H9 (cell line): ENCODE measurements around the gene CAVIN1. TPM values are rescaled to one million over a fixed set of nuclear protein-coding genes. Genes with fewer than 3 reads are reported as not detected.

Experiments
- DNase-seq: peaks from one replicate; pipeline ENCODE4 v3.0.0-alpha.2; 2017
- H2AFZ ChIP-seq: one replicate; pipeline ENCODE4 v1.6.1; 2013; ENCODE audit warnings: mild to moderate bottlenecking, low read length, control low read depth, moderate library complexity
- H2AK5ac ChIP-seq: 2 replicates; pipeline ENCODE4 v1.6.1; 2013; ENCODE audit warnings: low read length, control low read depth, mixed read lengths; ENCODE audit not compliant: insufficient read length
- H2BK120ac ChIP-seq: one replicate; pipeline ENCODE4 v1.6.1; 2013; ENCODE audit warnings: low read depth, mild to moderate bottlenecking, low read length, control low read depth, inconsistent platforms; ENCODE audit not compliant: poor library complexity, severe bottlenecking
- H2BK12ac ChIP-seq: 2 replicates; pipeline ENCODE4 v1.6.1; 2013; ENCODE audit warnings: low read length, control low read depth, mixed read lengths, low read depth; ENCODE audit not compliant: insufficient read length
- H2BK15ac ChIP-seq: 2 replicates; pipeline ENCODE4 v1.6.1; 2013; ENCODE audit warnings: low read depth, low read length, control low read depth
- H2BK20ac ChIP-seq: one replicate; pipeline ENCODE4 v1.6.1; 2013; ENCODE audit warnings: low read depth, mild to moderate bottlenecking, low read length, control low read depth, inconsistent platforms; ENCODE audit not compliant: poor library complexity, severe bottlenecking
- H2BK5ac ChIP-seq: 2 replicates; pipeline ENCODE4 v1.6.1; 2013; ENCODE audit warnings: low read length, control low read depth, mixed read lengths; ENCODE audit not compliant: insufficient read length
- H3K14ac ChIP-seq: 2 replicates; pipeline ENCODE4 v1.6.1; 2013; ENCODE audit warnings: low read length, control low read depth; ENCODE audit not compliant: insufficient read depth
- H3K18ac ChIP-seq: 2 replicates; pipeline ENCODE4 v1.6.1; 2013; ENCODE audit warnings: low read depth, mild to moderate bottlenecking, mixed read lengths, low read length, control low read depth; ENCODE audit not compliant: insufficient read length
- H3K23ac ChIP-seq: 2 replicates; pipeline ENCODE4 v1.6.1; 2013; ENCODE audit warnings: low read length, control low read depth, mixed read lengths, low read depth; ENCODE audit not compliant: insufficient read length
- H3K23me2 ChIP-seq: 2 replicates; pipeline ENCODE4 v1.6.1; 2013; ENCODE audit warnings: low read depth, mild to moderate bottlenecking, mixed read lengths, low read length, control low read depth; ENCODE audit not compliant: insufficient read length, poor library complexity, severe bottlenecking
- H3K27ac ChIP-seq: 2 replicates; pipeline ENCODE4 v1.5.1; 2013; ENCODE audit warnings: low read length, control low read depth, mixed read lengths, low read depth; ENCODE audit not compliant: insufficient read length
- H3K27me3 ChIP-seq: 2 replicates; pipeline ENCODE4 v1.6.1; 2013; ENCODE audit warnings: low read length, control low read depth, inconsistent platforms; ENCODE audit not compliant: insufficient read depth
- H3K4ac ChIP-seq: 2 replicates; pipeline ENCODE4 v1.6.1; 2013; ENCODE audit warnings: low read depth, mild to moderate bottlenecking, control low read depth, inconsistent platforms, low read length, moderate library complexity
- H3K4me1 ChIP-seq: 2 replicates; pipeline ENCODE4 v1.6.1; 2013; ENCODE audit warnings: low read length, control low read depth, inconsistent platforms; ENCODE audit not compliant: insufficient read depth
- H3K4me2 ChIP-seq: 2 replicates; pipeline ENCODE4 v1.6.1; 2013; ENCODE audit warnings: low read length, control low read depth, mixed read lengths; ENCODE audit not compliant: insufficient read length, insufficient read depth
- H3K56ac ChIP-seq: 2 replicates; pipeline ENCODE4 v1.6.1; 2013; ENCODE audit warnings: low read depth, mild to moderate bottlenecking, mixed read lengths, low read length, control low read depth; ENCODE audit not compliant: insufficient read length
- H3K79me1 ChIP-seq: 2 replicates; pipeline ENCODE4 v1.6.1; 2013; ENCODE audit warnings: low read depth, mild to moderate bottlenecking, moderate library complexity, low read length, control low read depth, inconsistent platforms; ENCODE audit not compliant: insufficient read depth, poor library complexity, severe bottlenecking
- H3K79me2 ChIP-seq: 2 replicates; pipeline ENCODE4 v1.6.1; 2013; ENCODE audit warnings: low read length, control low read depth, inconsistent platforms; ENCODE audit not compliant: insufficient read depth
- H3K9ac ChIP-seq: 2 replicates; pipeline ENCODE4 v1.6.1; 2013; ENCODE audit warnings: low read length, control low read depth, mixed read lengths; ENCODE audit not compliant: insufficient read length; ENCODE audit errors: extremely low read depth
- H3K9me3 ChIP-seq: one replicate; pipeline ENCODE4 v1.6.1; 2013; ENCODE audit warnings: low read depth, low read length, inconsistent platforms; ENCODE audit not compliant: control insufficient read depth
- H3T11ph ChIP-seq: one replicate; pipeline ENCODE4 v1.6.1; 2013; ENCODE audit warnings: mild to moderate bottlenecking, low read length, control low read depth, inconsistent platforms
- H4K20me1 ChIP-seq: one replicate; pipeline ENCODE4 v1.6.1; 2013; ENCODE audit not compliant: control insufficient read depth, insufficient read length, insufficient read depth
- H4K5ac ChIP-seq: 2 replicates; pipeline ENCODE4 v1.6.1; 2013; ENCODE audit warnings: low read depth, mild to moderate bottlenecking, mixed read lengths, low read length, control low read depth; ENCODE audit not compliant: insufficient read length
- H4K8ac ChIP-seq: replicated peaks from 2 replicates; pipeline ENCODE4 v1.6.1; 2013; ENCODE audit warnings: low read length, control low read depth, mixed read lengths, low read depth; ENCODE audit not compliant: insufficient read length
- H4K91ac ChIP-seq: 2 replicates; pipeline ENCODE4 v1.6.1; 2013; ENCODE audit warnings: low read depth, mild to moderate bottlenecking, moderate library complexity, mixed read lengths, low read length, control low read depth; ENCODE audit not compliant: insufficient read length
- H3K27ac Mint-ChIP-seq, 3 experiments: 2 replicates in 2 of 3; 3 replicates in 1 of 3; pipeline ENCODE4 v1.8.0; 2020 to 2021; ENCODE audit warnings: mixed read lengths in 3 of 3, mild to moderate bottlenecking in 1 of 3, moderate library complexity in 1 of 3
- H3K27me3 Mint-ChIP-seq: 2 replicates; pipeline ENCODE4 v1.8.0; 2021; ENCODE audit warnings: low read depth, mild to moderate bottlenecking, moderate library complexity, mixed read lengths
- H3K36me3 Mint-ChIP-seq, 3 experiments: 2 replicates in 2 of 3; 3 replicates in 1 of 3; pipeline ENCODE4 v1.8.0; 2020 to 2021; ENCODE audit warnings: low read depth in 3 of 3, mixed read lengths in 3 of 3; ENCODE audit not compliant: insufficient read depth in 1 of 3
- H3K4me1 Mint-ChIP-seq, 2 experiments: 2 replicates each; pipeline ENCODE4 v1.8.0; 2020; ENCODE audit warnings: mixed read lengths in 2 of 2
- H3K4me3 Mint-ChIP-seq, 2 experiments: 2 replicates in 1 of 2; 3 replicates in 1 of 2; pipeline ENCODE4 v1.8.0; 2020 to 2021; ENCODE audit warnings: mild to moderate bottlenecking in 2 of 2, mixed read lengths in 2 of 2, moderate library complexity in 1 of 2
- H3K9me3 Mint-ChIP-seq, 2 experiments: 2 replicates in 1 of 2; 3 replicates in 1 of 2; pipeline ENCODE4 v1.8.0; 2020; ENCODE audit warnings: mild to moderate bottlenecking in 2 of 2, mixed read lengths in 2 of 2, moderate library complexity in 1 of 2
- WGBS: extraction: QIAGEN DNeasy Blood & Tissue Kit; methylation state at CpG from one replicate; pipeline ENCODE4 v1.1.7; 2013; ENCODE audit warnings: missing lambda C conversion rate, low lambda C conversion rate, mixed read lengths; ENCODE audit not compliant: insufficient read length; ENCODE audit errors: extremely low coverage; 5-methylcytosine and 5-hydroxymethylcytosine counted together
- total RNA-seq: library from RNA; stranded (reverse); gene quantifications from 2 replicates; pipeline ENCODE4 v1.2.1, GENCODE V29; 2021
- TF ChIP-seq, protein P1 (sequence below): fragments of 200-600 bp; sonication (generic); conservative IDR thresholded peaks from 3 replicates; pipeline ENCODE4 v1.8.0; 2021; ENCODE audit warnings: antibody characterized with exemption, mild to moderate bottlenecking

Gene CAVIN1
- total RNA-seq, 1 experiment from 2014 or later = 65.2 TPM

DNA sequence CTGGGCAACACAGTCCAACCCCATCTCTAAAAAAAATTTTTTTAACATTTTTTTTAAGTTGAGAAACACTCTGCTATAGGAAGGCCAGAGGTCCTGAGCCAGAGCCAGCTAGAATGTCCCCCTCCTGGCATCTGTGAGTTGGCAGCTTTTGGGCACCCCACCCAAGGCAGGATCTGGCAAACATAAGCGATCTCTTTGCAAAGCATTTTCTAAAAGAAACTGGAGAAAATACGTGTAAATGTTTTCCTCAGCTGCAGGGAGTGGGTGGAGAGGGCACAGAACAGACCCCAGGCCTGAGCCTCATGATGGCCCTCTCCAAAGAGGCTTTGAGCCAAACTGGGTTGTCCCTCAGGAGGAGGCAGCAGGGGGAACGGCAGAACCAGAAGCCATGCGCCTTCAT, 11.7 kb downstream of the CAVIN1 start:
- Histone ChIP-seq H3T11ph (no peak overlapping the region), H3K18ac (no peak overlapping the region), H3K9ac (no peak overlapping the region), H2BK20ac (no peak overlapping the region), H2BK12ac (no peak overlapping the region), H3K27me3 (no peaks in the 10 kb centered on the region), H3K4ac (no peak overlapping the region), H2BK120ac (no peak overlapping the region), H2BK15ac (no peak overlapping the region; the same call in 1 of the 2 replicates), H3K4me2 (no peak overlapping the region), H3K4me1 (peaks cover 10% of the 10 kb centered on the region; the same call in 1 of the 2 replicates), H4K91ac (no peak overlapping the region), H3K9me3 (no peaks in the 10 kb centered on the region), H4K8ac (no peak overlapping the region), H3K23ac (no peak overlapping the region), H3K23me2 (no peaks in the 10 kb centered on the region), H3K79me1 (no peaks in the 10 kb centered on the region), H4K20me1 (no peaks in the 10 kb centered on the region), H2BK5ac (no peak overlapping the region), H2AFZ (no peak overlapping the region), H4K5ac (no peak overlapping the region), H2AK5ac (no peak overlapping the region), H3K79me2 (no peaks in the 10 kb centered on the region), H3K56ac (no peak overlapping the region), H3K27ac (no peak overlapping the region), H3K14ac (no peak overlapping the region)
- no peak overlapping the region for H3K4me3 Mint-ChIP-seq
- no peak overlapping the region for H3K27ac Mint-ChIP-seq
- DNase-seq = no peak
- WGBS = no CpG with 5 or more reads among the region's 4 CpGs
- H3K27me3 Mint-ChIP-seq = no peaks in the 10 kb centered on the region
- peaks cover 27 to 46% of the 10 kb centered on the region in 2 experiments for H3K4me1 Mint-ChIP-seq
- TF ChIP-seq, protein P1, sequence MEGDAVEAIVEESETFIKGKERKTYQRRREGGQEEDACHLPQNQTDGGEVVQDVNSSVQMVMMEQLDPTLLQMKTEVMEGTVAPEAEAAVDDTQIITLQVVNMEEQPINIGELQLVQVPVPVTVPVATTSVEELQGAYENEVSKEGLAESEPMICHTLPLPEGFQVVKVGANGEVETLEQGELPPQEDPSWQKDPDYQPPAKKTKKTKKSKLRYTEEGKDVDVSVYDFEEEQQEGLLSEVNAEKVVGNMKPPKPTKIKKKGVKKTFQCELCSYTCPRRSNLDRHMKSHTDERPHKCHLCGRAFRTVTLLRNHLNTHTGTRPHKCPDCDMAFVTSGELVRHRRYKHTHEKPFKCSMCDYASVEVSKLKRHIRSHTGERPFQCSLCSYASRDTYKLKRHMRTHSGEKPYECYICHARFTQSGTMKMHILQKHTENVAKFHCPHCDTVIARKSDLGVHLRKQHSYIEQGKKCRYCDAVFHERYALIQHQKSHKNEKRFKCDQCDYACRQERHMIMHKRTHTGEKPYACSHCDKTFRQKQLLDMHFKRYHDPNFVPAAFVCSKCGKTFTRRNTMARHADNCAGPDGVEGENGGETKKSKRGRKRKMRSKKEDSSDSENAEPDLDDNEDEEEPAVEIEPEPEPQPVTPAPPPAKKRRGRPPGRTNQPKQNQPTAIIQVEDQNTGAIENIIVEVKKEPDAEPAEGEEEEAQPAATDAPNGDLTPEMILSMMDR = no peak
- H3K36me3 Mint-ChIP-seq = peaks cover 0 to 9% (median 5%) of the 10 kb centered on the region in 3 experiments; a peak in 3 of 7 replicates
- no peaks in the 10 kb centered on the region for H3K9me3 Mint-ChIP-seq
